ENCODE data around the gene ECPAS. TPM values are rescaled to one million over a fixed set of nuclear protein-coding genes. Genes with fewer than 3 reads are reported as not detected.
"Not testable (repeated sequence)": the region's sequence is repeated elsewhere in the genome, so short reads cannot be mapped to it uniquely, and the experiment has no call there.

ECPAS gene
- total and polyA plus RNA-seq, 2 experiments from 2014 or later: 29.4 to 56.6 TPM

DNA sequence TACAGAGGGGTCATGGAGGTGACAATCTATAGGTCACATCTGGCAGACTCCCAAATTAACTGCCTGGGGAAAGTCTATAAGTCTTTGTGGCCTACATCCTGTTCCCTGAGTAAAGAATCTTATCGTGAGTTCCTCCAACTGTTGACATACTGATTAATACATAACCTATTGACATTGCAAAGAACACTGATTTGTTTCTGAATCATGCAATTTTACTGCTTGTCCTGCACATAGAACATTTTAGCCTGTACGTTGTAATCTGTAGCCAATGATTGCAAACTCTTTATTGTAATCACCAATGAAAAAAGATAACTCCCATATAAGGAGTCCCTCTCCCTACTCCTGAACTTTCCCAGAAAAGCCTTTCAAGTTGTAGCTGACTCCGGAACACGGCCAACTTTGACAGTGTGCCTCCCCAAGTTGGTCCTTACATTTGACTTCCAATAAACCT lies 135.3 kb downstream of the ECPAS start:
- peak in 1 of 2 donors; percentile 18 for DNase-seq (ENCODE audit: low read depth in 1 of 2, low spot score in 1 of 2)
- no peaks in the 10 kb centered on the region for H3K4me1 ChIP-seq (ENCODE audit: low read depth)
- H3K27me3 ChIP-seq: no peaks in the 10 kb centered on the region
- H3K27ac ChIP-seq: no peak overlapping the region
- H3K9me3 ChIP-seq (ENCODE audit: low read depth): no peaks in the 10 kb centered on the region
- H3K36me3 ChIP-seq: no peaks in the 10 kb centered on the region
- no peak overlapping the region for H3K4me3 ChIP-seq
- TF ChIP-seq, protein P1, sequence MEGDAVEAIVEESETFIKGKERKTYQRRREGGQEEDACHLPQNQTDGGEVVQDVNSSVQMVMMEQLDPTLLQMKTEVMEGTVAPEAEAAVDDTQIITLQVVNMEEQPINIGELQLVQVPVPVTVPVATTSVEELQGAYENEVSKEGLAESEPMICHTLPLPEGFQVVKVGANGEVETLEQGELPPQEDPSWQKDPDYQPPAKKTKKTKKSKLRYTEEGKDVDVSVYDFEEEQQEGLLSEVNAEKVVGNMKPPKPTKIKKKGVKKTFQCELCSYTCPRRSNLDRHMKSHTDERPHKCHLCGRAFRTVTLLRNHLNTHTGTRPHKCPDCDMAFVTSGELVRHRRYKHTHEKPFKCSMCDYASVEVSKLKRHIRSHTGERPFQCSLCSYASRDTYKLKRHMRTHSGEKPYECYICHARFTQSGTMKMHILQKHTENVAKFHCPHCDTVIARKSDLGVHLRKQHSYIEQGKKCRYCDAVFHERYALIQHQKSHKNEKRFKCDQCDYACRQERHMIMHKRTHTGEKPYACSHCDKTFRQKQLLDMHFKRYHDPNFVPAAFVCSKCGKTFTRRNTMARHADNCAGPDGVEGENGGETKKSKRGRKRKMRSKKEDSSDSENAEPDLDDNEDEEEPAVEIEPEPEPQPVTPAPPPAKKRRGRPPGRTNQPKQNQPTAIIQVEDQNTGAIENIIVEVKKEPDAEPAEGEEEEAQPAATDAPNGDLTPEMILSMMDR (IDR thresholded peaks at IDR 0.05; ENCODE audit: low read depth, low read length): no peak

DNA sequence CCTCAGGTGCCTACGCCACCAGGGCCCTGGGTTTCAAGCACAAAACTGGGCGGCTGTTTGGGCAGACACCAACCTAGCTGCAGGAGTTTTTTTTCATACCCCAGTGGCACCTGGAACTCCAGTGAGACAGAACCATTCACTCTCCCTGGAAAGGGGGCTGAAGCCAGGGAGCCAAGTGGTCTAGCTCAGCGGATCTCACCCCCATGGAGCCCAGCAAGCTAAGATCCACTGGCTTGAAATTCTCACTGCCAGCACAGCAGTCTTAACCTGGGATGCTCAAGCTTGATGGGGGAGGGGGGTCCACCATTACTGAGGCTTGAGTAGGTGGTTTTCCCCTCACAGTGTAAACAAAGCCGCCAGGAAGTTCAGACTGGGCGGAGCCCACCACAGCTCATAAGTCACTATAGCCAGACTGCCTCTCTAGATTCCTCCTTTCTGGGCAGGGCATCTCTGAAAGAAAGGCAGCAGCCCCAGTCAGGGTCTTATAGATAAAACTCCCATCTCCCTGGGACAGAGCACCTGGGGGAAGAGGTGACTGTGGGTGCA lies 149.8 kb downstream of the ECPAS start:
- H3K4me3 ChIP-seq; H3K4me1 ChIP-seq (ENCODE audit: low read depth); H3K36me3 ChIP-seq; H3K27me3 ChIP-seq; H3K9me3 ChIP-seq (ENCODE audit: low read depth); DNase-seq (ENCODE audit: low read depth in 1 of 2, low spot score in 1 of 2); H3K27ac ChIP-seq: not testable (repeated sequence)

DNA sequence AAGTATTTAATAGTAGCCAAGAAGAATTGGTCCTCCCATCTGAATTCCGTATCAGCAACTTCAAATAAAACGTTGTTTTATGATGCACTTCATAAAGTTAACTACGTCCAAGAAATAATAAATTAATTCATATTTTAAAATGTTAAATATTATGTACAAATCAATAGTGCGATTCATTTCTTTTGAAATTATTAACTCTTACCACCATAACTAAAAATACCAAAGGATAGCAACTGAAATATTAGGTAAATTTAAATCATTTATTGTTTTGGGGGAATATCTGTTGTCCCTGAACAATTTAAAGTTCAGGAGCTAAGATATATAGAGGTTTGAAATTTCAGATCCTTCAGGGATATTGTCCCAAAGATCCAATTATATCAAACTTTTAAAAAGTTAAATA lies 154.1 kb downstream of the ECPAS start, which contains the start of gene OR2K2:
Gene OR2K2 (minus strand): TSS at position 101 of the 400 bp plus-strand sequence. CDS start 1,791 bp downstream, outside the sequence.
- Histone ChIP-seq H3K27ac (no peak within 1 kb of the TSS), H3K9me3 (ENCODE audit: low read depth) (no peaks in the 10 kb centered on the region), H3K4me3 (no peak within 1 kb of the TSS), H3K4me1 (ENCODE audit: low read depth) (no peaks in the 10 kb centered on the region), H3K27me3 (peaks cover 6% of the 10 kb centered on the region), H3K36me3 (no peaks in the 10 kb centered on the region)
- no peak for DNase-seq (ENCODE audit: low read depth in 1 of 2, low spot score in 1 of 2)
- TF ChIP-seq, protein P1 (IDR thresholded peaks at IDR 0.05; ENCODE audit: low read depth, low read length): no peak

DNA sequence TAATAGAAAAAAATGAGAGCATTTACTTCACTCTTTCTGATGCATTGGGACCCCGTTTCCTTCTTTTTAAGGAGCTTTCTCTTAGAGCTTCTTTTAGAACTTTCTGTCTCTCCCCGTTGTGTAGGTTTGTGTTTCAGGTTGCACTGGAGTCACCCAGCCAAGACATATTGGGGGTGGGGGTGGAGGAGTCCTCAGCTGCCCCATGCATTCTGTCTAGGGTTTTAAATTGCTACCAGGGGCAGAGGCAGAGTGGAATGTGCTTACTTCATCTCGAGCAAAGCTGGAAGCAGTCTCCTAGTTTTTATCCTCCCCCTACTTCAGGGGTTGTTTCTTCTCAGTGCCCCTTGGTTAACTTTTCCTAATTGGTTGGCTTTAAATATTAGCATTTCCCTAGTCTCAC lies 163.6 kb downstream of the ECPAS start:
- Histone ChIP-seq H3K27me3 (no peaks in the 10 kb centered on the region), H3K4me1 (ENCODE audit: low read depth) (no peaks in the 10 kb centered on the region), H3K4me3 (no peak overlapping the region), H3K36me3 (no peaks in the 10 kb centered on the region), H3K9me3 (ENCODE audit: low read depth) (no peaks in the 10 kb centered on the region), H3K27ac (no peak overlapping the region)
- DNase-seq (ENCODE audit: low read depth in 1 of 2, low spot score in 1 of 2): no peak
- TF ChIP-seq, protein P1 (IDR thresholded peaks at IDR 0.05; ENCODE audit: low read depth, low read length): no peak

DNA sequence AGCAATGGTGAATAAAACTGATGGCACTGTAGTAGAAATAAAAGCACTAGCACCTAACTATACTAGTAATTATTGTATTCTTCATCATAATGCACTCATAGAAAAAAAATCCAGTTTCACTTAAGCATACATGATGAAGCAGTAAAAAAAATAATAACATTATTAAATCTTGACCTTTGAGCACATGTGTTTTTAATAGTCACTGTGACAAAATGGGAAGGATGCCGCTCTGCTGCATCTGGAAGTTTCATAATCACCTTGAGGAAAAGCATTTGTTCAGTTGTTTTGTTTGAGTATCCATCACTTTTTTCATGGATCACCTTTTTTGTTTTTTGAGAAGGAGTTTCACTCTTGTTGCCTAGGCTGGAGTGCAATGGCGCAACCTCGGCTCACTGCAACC lies 167.4 kb downstream of the ECPAS start:
- DNase-seq (ENCODE audit: low read depth in 1 of 2, low spot score in 1 of 2): no peak
- TF ChIP-seq, protein P1 (IDR thresholded peaks at IDR 0.05; ENCODE audit: low read depth, low read length): no peak
- H3K27me3 ChIP-seq: no peaks in the 10 kb centered on the region
- H3K9me3 ChIP-seq (ENCODE audit: low read depth): no peaks in the 10 kb centered on the region
- no peak overlapping the region for H3K4me3 ChIP-seq
- H3K36me3 ChIP-seq: no peaks in the 10 kb centered on the region
- no peak overlapping the region for H3K27ac ChIP-seq
- no peaks in the 10 kb centered on the region for H3K4me1 ChIP-seq (ENCODE audit: low read depth)

Other genes starting within 250 kb of the ECPAS start
- 0.56 TPM in 1 of 2 replicates, not detected in the other for gene OR2K2, start 154.2 kb downstream of the ECPAS start, total RNA-seq
- gene OR2K2, start 154.2 kb downstream of the ECPAS start, polyA plus RNA-seq: 0.46 TPM in 1 of 2 replicates, not detected in the other
- gene ZNF483, start 40.8 kb upstream of the ECPAS start, total RNA-seq: 4.5 and 7.2 TPM in 2 replicates
- 2.2 and 3.8 TPM in 2 replicates for gene ZNF483, start 40.8 kb upstream of the ECPAS start, polyA plus RNA-seq
- gene PTGR1, start 115.3 kb upstream of the ECPAS start, total RNA-seq: 64.6 and 65.6 TPM in 2 replicates
- 98.0 and 98.3 TPM in 2 replicates for gene PTGR1, start 115.3 kb upstream of the ECPAS start, polyA plus RNA-seq
- 6.9 and 7.1 TPM in 2 replicates for gene DNAJC25, start 147.0 kb upstream of the ECPAS start, total RNA-seq
- 8.2 and 10.4 TPM in 2 replicates for gene DNAJC25, start 147.0 kb upstream of the ECPAS start, polyA plus RNA-seq
- 23.4 and 44.5 TPM in 2 replicates for gene GNG10, start 177.2 kb upstream of the ECPAS start, total RNA-seq
- gene GNG10, start 177.2 kb upstream of the ECPAS start, polyA plus RNA-seq: 37.7 and 59.9 TPM in 2 replicates

All from cardiac muscle cell (in vitro differentiated cells and primary cell).